Measurements from ENCODE around the gene UNC13C. TPM values are rescaled to one million over a fixed set of nuclear protein-coding genes. Genes with fewer than 3 reads are reported as not detected.

UNC13C gene
- total and polyA plus RNA-seq, 2 of the 13 experiments (the other 11 are each of a cell fraction or from before 2014, with no cell fraction given): 0.04 TPM; not detected in 1

GRCh38 chr15:54540721-54541120, 562.5 kb downstream of the UNC13C start (continued):
- TF ChIP-seq KIAA2018 (CRISPR knock-in tag; IDR thresholded peaks at IDR 0.05; ENCODE audit: borderline replicate concordance): no peak

- no peak for FAIRE-seq
- Histone ChIP-seq H3K79me2 (ENCODE audit: insufficient read depth, low read length) (no peaks in the 10 kb centered on the region), H3K9me3 (ENCODE audit: low read length) (no peaks in the 10 kb centered on the region), H2AFZ (ENCODE audit: low read length) (no peak overlapping the region), H3K27me3 (ENCODE audit: control insufficient read depth in 1 of 2, insufficient read depth in 2 of 2, low read length in 2 of 2) (no peaks in the 10 kb centered on the region), H3K4me3 (replicated peaks in 1 of 3; ENCODE audit: insufficient read depth in 1 of 3, low read depth in 2 of 3, low read length in 3 of 3) (no peak overlapping the region), H3K9ac (ENCODE audit: insufficient read depth, low read depth, low read length) (no peak overlapping the region), H3K4me2 (ENCODE audit: low read depth, low read length) (no peak overlapping the region), H4K20me1 (ENCODE audit: insufficient read depth, low read length) (no peaks in the 10 kb centered on the region), H3K27ac (ENCODE audit: extremely low read length, insufficient read depth, low read length) (no peak overlapping the region), H3K4me1 (ENCODE audit: insufficient read depth, low read length) (no peaks in the 10 kb centered on the region), H3K36me3 (replicated peaks in 1 of 2; ENCODE audit: control insufficient read depth in 1 of 2, insufficient read depth in 2 of 2, low read length in 2 of 2) (no peaks in the 10 kb centered on the region)
- POLR2A ChIA-PET: no interaction called here
- in situ Hi-C loops (cut with HindIII; ENCODE audit: extremely low pct_ligation_motif_present, low pct_unique_long_range_greater_than_20kb): no loop called here
- no peak for DNase-seq (ENCODE audit: low spot score)
- BruUV-seq (replicated peaks): no TSS peak
- CTCF ChIA-PET (ENCODE audit: low intra/inter-chr PET ratio, low total read pairs): no interaction called here
- ATAC-seq: no peak
- intact Hi-C loops (cut with micrococcal nuclease; ENCODE audit: unreplicated experiment): no loop called here
- 2% methylated on average over 3 of the region's 3 CpGs for WGBS (ENCODE audit: low lambda C conversion rate)
- TF ChIP-seq ZBTB33 (CRISPR knock-in tag; IDR thresholded peaks at IDR 0.05): no peak
- TF ChIP-seq ARNT2 (CRISPR knock-in tag; IDR thresholded peaks at IDR 0.05; ENCODE audit: low read depth): no peak
- TF ChIP-seq ZNF484 (CRISPR knock-in tag; IDR thresholded peaks at IDR 0.05; ENCODE audit: borderline replicate concordance, low read depth): no peak
These were observed 569.2 kb downstream of the UNC13C start for GRCh38 chr15:54547491-54547890.
